Type B pancreatic cell (in vitro differentiated cells): ENCODE data around the gene MED27. TPM values are rescaled to one million over a fixed set of nuclear protein-coding genes. Genes with fewer than 3 reads are reported as not detected.

Experiments
- DNase-seq: peaks from one replicate; pipeline ENCODE4 v3.0.0; 2021; ENCODE audit warnings: mixed read lengths; ENCODE audit not compliant: unreplicated experiment; ENCODE audit errors: extremely low spot score
- H3K27ac Mint-ChIP-seq: 2 replicates; pipeline ENCODE4 v1.8.0; 2021; ENCODE audit warnings: mild to moderate bottlenecking, mixed read lengths
- H3K27me3 Mint-ChIP-seq: 2 replicates; pipeline ENCODE4 v1.8.0; 2021; ENCODE audit warnings: mixed read lengths
- H3K36me3 Mint-ChIP-seq: 2 replicates; pipeline ENCODE4 v1.8.0; 2021; ENCODE audit warnings: mixed read lengths
- H3K4me1 Mint-ChIP-seq: one replicate; pipeline ENCODE4 v1.8.0; 2021; ENCODE audit warnings: mixed read lengths; ENCODE audit not compliant: unreplicated experiment
- H3K4me3 Mint-ChIP-seq: 2 replicates; pipeline ENCODE4 v1.8.0; 2021; ENCODE audit warnings: mild to moderate bottlenecking, mixed read lengths
- H3K9me3 Mint-ChIP-seq: 2 replicates; pipeline ENCODE4 v1.8.0; 2021; ENCODE audit warnings: mixed read lengths
- CTCF ChIP-seq: fragments of 200-600 bp; sonication (generic); conservative IDR thresholded peaks from 2 replicates; pipeline ENCODE4 v1.5.0; 2021; ENCODE audit warnings: antibody characterized with exemption, mild to moderate bottlenecking
- total RNA-seq: library from RNA; stranded (reverse); gene quantifications from 2 replicates; pipeline ENCODE4 v1.2.1, GENCODE V29; 2021; ENCODE audit warnings: low replicate concordance

The MED27 gene
- total RNA-seq, 1 donor from 2014 or later = 21.7 TPM

- Mint-ChIP-seq H3K4me3 (no peak overlapping the region), H3K9me3 (no peaks in the 10 kb centered on the region), H3K4me1 (peaks cover 20% of the 10 kb centered on the region), H3K36me3 (no peaks in the 10 kb centered on the region), H3K27ac (no peak overlapping the region), H3K27me3 (peaks cover 44% of the 10 kb centered on the region)
- no peak for DNase-seq
- no peak for TF ChIP-seq CTCF
These were observed 269.1 kb downstream of the MED27 start for GRCh38 chr9:131810351-131811170.

Other genes with a start within 250 kb of the MED27 start
- gene NTNG2, start 82.2 kb upstream of the MED27 start, total RNA-seq = 2.6 and 4.0 TPM in 2 replicates